ENCODE measurements around the gene PLEKHG4. TPM values are rescaled to one million over a fixed set of nuclear protein-coding genes. Genes with fewer than 3 reads are reported as not detected.

PLEKHG4 gene
- total RNA-seq, 1 experiment from 2014 or later, result 15.1 TPM

DNA sequence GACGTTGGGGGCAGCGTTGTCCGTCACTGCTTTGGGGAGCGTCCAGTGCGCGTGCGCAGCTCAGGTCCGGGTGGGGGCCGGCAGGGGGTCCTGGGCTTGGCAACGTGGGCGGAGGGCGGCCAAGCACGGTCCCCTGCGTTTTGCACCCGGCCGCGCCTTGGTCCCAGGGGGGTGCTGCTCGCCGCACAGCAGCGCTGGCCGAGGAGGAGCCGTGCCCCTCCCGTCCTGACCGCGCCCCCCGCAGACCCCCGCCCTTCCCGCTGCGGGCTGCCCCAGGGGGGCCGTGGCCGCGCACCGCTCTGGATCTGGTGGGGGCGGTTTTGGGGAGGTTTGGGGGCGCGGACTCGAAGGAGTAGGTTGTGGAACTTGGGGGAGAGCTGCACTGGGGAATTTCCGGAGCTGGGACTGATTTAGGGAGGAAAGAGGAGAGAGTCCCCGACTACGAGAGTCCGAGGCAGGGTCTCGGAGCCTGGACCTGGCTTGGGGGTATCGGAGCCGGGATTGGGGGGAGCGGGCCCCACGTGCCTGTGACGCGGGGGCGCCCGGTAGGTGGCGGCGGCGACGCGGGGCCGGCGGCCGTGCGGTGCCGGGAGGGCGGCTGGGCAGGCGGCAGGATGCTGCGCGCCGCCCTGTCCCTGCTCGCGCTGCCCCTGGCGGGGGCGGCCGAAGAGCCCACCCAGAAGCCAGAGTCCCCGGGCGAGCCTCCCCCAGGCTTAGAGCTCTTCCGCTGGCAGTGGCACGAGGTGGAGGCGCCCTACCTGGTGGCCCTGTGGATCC, 30.7 kb upstream of the PLEKHG4 start, which contains the start of gene SLC9A5:
Gene SLC9A5, plus strand, starts transcription at position 579 of the 777 bp plus-strand sequence. Its CDS starts 36 bp downstream, at position 615.
- peak in 1 of 2 experiments; percentile 53 for DNase-seq (ENCODE audit: low read depth in 1 of 2, low spot score in 2 of 2)
- no peaks in the 10 kb centered on the region for H3K36me3 ChIP-seq

DNA sequence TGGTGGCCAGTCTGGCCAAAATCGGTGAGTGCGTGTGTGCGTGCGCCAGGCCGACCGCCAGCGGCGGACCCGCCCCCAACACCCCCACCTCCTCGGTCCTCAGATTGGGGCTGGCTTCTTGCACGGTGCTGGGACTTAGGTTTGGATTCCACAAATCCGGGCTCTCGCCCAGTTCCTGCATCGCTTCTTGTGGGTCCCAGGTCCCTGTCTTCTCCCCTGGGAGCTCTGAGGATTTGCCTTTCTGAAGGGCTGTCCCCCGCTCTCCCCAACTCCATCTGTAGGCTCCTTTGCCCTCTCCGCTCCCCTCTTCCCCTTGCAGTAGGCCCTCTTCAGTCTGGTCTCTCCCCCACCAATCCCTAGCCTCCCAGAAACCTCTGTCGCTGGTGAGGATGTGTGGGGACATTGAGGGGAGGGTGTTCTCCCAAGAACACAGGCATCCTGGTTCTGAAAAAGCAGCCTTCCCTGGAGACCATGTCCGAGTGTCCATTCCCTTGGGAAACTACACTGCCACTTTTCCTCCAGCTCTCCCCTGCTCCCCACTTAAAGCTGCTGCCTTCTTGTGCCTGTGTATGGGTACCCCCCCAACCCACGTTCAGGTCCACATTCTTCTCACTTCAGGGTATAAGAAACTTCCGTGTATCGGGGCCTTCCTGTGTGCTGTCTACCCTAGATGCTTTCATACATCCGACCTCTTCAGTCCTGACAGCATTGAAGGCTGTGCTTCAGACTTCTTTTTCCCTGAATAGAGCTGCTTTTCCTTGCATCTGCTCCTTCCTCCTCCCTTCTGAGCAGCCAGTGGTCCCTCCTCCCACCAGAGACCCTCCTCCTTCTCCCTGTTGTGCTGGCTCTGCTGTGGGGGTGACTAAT, 29.9 kb upstream of the PLEKHG4 start:
- peak overlapping the region; percentile 40; the same call in 1 of the 2 replicates for H3K27ac ChIP-seq
- peak overlapping the region; percentile 50 for H3K4me3 ChIP-seq
- no peaks in the 10 kb centered on the region for H3K27me3 ChIP-seq (replicated peaks)
- H3K4me1 ChIP-seq (replicated peaks), result peaks cover 52% of the 10 kb centered on the region
- DNase-seq (ENCODE audit: low read depth in 1 of 2, low spot score in 2 of 2), result no peak
- H3K36me3 ChIP-seq, result no peaks in the 10 kb centered on the region
- no peaks in the 10 kb centered on the region for H3K9me3 ChIP-seq (replicated peaks)

More for the DNA sequence above, 30.7 kb upstream of the PLEKHG4 start, which contains the start of gene SLC9A5:
- H3K4me3 ChIP-seq, result peak within 1 kb of the TSS; percentile 50
- no peaks in the 10 kb centered on the region for H3K9me3 ChIP-seq (replicated peaks)
- no peaks in the 10 kb centered on the region for H3K27me3 ChIP-seq (replicated peaks)
- peak within 1 kb of the TSS; percentile 40 for H3K27ac ChIP-seq
- H3K4me1 ChIP-seq (replicated peaks), result peaks cover 60% of the 10 kb centered on the region

GRCh38 chr16:67250045-67250327, 29.3 kb upstream of the PLEKHG4 start:
- H3K27me3 ChIP-seq (replicated peaks), result no peaks in the 10 kb centered on the region
- H3K36me3 ChIP-seq, result no peaks in the 10 kb centered on the region
- peaks cover 46% of the 10 kb centered on the region for H3K4me1 ChIP-seq (replicated peaks)
- H3K27ac ChIP-seq, result no peak overlapping the region
- DNase-seq (ENCODE audit: low read depth in 1 of 2, low spot score in 2 of 2), result no peak
- no peaks in the 10 kb centered on the region for H3K9me3 ChIP-seq (replicated peaks)
- H3K4me3 ChIP-seq, result no peak overlapping the region

GRCh38 chr16:67252609-67253497, 26.5 kb upstream of the PLEKHG4 start:
- Histone ChIP-seq H3K36me3 (no peaks in the 10 kb centered on the region), H3K27me3 (replicated peaks) (no peaks in the 10 kb centered on the region), H3K27ac (no peak overlapping the region), H3K9me3 (replicated peaks) (no peaks in the 10 kb centered on the region), H3K4me1 (replicated peaks) (peaks cover 22% of the 10 kb centered on the region), H3K4me3 (no peak overlapping the region)
- no peak for DNase-seq (ENCODE audit: low read depth in 1 of 2, low spot score in 2 of 2)

GRCh38 chr16:67254801-67255552, 24.4 kb upstream of the PLEKHG4 start:
- Histone ChIP-seq H3K27ac (no peak overlapping the region), H3K4me3 (no peak overlapping the region), H3K9me3 (replicated peaks) (no peaks in the 10 kb centered on the region), H3K4me1 (replicated peaks) (peaks cover under 1% of the 10 kb centered on the region; the same call in 1 of the 2 replicates), H3K27me3 (replicated peaks) (no peaks in the 10 kb centered on the region), H3K36me3 (no peaks in the 10 kb centered on the region)
- no peak for DNase-seq (ENCODE audit: low read depth in 1 of 2, low spot score in 2 of 2)

GRCh38 chr16:67255553-67256221, 23.6 kb upstream of the PLEKHG4 start:
- H3K4me3 ChIP-seq, result no peak overlapping the region
- no peaks in the 10 kb centered on the region for H3K27me3 ChIP-seq (replicated peaks)
- H3K27ac ChIP-seq, result no peak overlapping the region
- no peaks in the 10 kb centered on the region for H3K36me3 ChIP-seq
- H3K9me3 ChIP-seq (replicated peaks), result no peaks in the 10 kb centered on the region
- no peak for DNase-seq (ENCODE audit: low read depth in 1 of 2, low spot score in 2 of 2)
- no peaks in the 10 kb centered on the region for H3K4me1 ChIP-seq (replicated peaks)

GRCh38 chr16:67256701-67257230, 22.6 kb upstream of the PLEKHG4 start:
- H3K36me3 ChIP-seq, result no peaks in the 10 kb centered on the region
- H3K9me3 ChIP-seq (replicated peaks), result no peaks in the 10 kb centered on the region
- no peaks in the 10 kb centered on the region for H3K4me1 ChIP-seq (replicated peaks)
- no peak overlapping the region for H3K4me3 ChIP-seq
- no peak overlapping the region for H3K27ac ChIP-seq
- H3K27me3 ChIP-seq (replicated peaks), result no peaks in the 10 kb centered on the region
- DNase-seq (ENCODE audit: low read depth in 1 of 2, low spot score in 2 of 2), result no peak

- Histone ChIP-seq H3K27me3 (replicated peaks) (no peaks in the 10 kb centered on the region), H3K4me3 (no peak overlapping the region), H3K27ac (no peak overlapping the region), H3K9me3 (replicated peaks) (no peaks in the 10 kb centered on the region), H3K36me3 (no peaks in the 10 kb centered on the region), H3K4me1 (replicated peaks) (no peaks in the 10 kb centered on the region)
- DNase-seq (ENCODE audit: low read depth in 1 of 2, low spot score in 2 of 2), result no peak
Measured at GRCh38 chr16:67257486-67258160, 21.7 kb upstream of the PLEKHG4 start.

DNA sequence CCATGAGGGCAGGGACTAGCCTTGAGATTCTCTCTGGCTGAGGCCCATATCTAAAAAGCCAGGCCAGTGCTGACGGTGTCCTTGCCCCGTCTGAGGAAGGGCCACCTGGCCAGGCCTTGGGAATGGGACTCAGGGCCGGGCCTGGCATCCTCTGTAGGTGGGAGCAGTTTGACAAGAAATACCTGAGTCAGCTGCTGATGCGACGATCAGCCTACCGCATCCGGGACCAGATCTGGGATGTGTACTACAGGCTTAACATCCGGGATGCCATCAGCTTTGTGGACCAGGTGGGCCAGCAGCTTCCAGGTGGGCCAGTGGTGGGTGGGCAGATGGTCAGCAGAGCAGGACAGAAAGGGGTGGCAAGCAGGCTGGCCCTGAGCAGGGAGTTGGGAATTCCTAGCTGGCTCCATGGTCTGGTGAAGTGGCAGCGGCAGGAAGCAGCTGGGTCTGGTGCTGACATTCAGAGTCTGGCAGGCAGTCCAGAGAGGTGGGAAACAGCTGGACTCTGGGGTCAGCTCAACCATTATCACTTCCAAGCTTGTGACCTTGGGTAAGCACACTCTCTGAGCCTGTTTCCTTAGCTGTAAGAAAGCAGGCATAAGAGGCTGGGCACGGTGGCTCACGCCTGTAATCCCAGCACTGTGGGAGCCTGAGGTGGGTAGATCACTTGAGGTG, 21.0 kb upstream of the PLEKHG4 start:
- no peak overlapping the region for H3K27ac ChIP-seq
- H3K9me3 ChIP-seq (replicated peaks), result no peaks in the 10 kb centered on the region
- H3K4me1 ChIP-seq (replicated peaks), result no peaks in the 10 kb centered on the region
- no peaks in the 10 kb centered on the region for H3K27me3 ChIP-seq (replicated peaks)
- H3K36me3 ChIP-seq, result no peaks in the 10 kb centered on the region
- no peak for DNase-seq (ENCODE audit: low read depth in 1 of 2, low spot score in 2 of 2)
- no peak overlapping the region for H3K4me3 ChIP-seq

DNA sequence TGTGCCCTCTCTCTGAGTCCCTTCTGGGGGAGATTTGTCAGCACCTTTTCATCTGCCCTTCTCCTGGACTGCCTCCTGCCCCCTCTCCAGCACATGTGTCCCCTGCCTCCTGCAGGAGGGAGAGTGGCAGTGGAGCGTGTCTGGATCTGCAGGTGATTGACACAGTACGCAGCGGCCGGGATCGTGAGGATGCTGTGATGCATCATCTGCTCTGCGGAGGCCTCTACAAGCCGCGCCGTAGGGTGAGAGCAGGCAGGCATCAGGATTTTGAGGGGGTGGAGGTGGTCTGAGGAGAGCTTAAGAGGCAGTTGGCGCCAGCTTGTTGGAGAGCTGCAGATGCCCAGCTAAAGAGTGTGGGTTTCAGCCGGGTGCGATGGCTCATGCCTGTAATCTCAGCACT, 19.6 kb upstream of the PLEKHG4 start:
- Histone ChIP-seq H3K27me3 (replicated peaks) (no peaks in the 10 kb centered on the region), H3K9me3 (replicated peaks) (no peaks in the 10 kb centered on the region), H3K36me3 (no peaks in the 10 kb centered on the region), H3K27ac (no peak overlapping the region), H3K4me3 (no peak overlapping the region), H3K4me1 (replicated peaks) (no peaks in the 10 kb centered on the region)
- no peak for DNase-seq (ENCODE audit: low read depth in 1 of 2, low spot score in 2 of 2)

DNA sequence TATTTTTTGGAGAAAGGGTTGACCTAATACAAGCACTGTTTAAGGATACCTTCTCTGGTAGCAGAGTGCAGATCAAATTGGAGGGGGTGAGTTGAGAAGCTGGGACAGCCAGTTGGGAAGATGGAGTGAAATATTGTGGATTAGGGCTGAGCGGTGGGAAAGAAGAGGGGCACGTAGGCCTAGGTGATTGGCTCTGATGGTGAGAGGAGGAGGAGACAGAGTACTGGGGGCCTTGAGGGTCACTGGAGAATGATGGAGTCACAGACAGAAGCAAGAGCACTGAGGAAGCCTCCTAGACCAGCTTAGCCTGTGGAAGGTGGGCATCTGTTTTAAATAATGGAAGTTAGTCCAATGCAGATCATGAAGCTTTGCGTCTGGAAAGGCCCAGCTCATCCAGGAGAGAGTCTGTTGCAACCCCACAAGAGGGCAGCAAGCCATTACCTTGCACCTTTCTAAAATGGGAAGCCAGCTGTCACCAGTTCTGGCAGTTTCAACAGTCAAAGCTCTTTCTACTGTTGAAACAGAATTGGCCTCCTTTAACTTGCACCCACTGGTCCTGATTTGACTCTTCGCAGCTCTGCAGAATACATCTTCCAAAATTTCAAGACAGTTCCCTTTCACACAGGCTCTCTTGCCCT, 18.8 kb upstream of the PLEKHG4 start:
- Histone ChIP-seq H3K4me3 (no peak overlapping the region), H3K27me3 (replicated peaks) (no peaks in the 10 kb centered on the region), H3K4me1 (replicated peaks) (no peaks in the 10 kb centered on the region), H3K36me3 (no peaks in the 10 kb centered on the region), H3K9me3 (replicated peaks) (no peaks in the 10 kb centered on the region), H3K27ac (no peak overlapping the region)
- peak in 1 of 2 experiments; percentile 40 for DNase-seq (ENCODE audit: low read depth in 1 of 2, low spot score in 2 of 2)

All from SJSA1 (cell line).